MM.1S (cell line): ENCODE measurements around the gene PLAAT3.
"Not testable (repeated sequence)": the region's sequence is repeated elsewhere in the genome, so short reads cannot be mapped to it uniquely, and the experiment has no call there.

Source experiments
- DNase-seq: peaks from one replicate; pipeline ENCODE4 v3.0.0-alpha.2; 2015
- H2AFZ ChIP-seq: fragments of 300-600 bp; sonication (generic); 2 replicates; pipeline ENCODE4 v1.6.0; 2016; ENCODE audit warnings: antibody characterized with exemption, low read length
- H3F3A ChIP-seq: fragments of 300-600 bp; sonication (generic); 2 replicates; pipeline ENCODE4 v1.6.1; 2016; ENCODE audit warnings: mild to moderate bottlenecking, antibody characterized with exemption, low read length, moderate library complexity, mixed read lengths; ENCODE audit not compliant: insufficient read depth
- H3K27ac ChIP-seq: fragments of 300-600 bp; sonication (generic); 2 replicates; pipeline ENCODE4 v1.5.1; 2016; ENCODE audit warnings: mild to moderate bottlenecking, low read length
- H3K27me3 ChIP-seq: fragments of 300-600 bp; sonication (generic); replicated peaks from 2 replicates; pipeline ENCODE4 v1.6.0; 2016; ENCODE audit warnings: low read length; ENCODE audit not compliant: insufficient read depth
- H3K36me3 ChIP-seq: fragments of 300-600 bp; sonication (generic); replicated peaks from 2 replicates; pipeline ENCODE4 v1.6.1; 2016; ENCODE audit warnings: mild to moderate bottlenecking, low read length, mixed read lengths; ENCODE audit not compliant: insufficient read depth
- H3K4me1 ChIP-seq: fragments of 300-600 bp; sonication (generic); 2 replicates; pipeline ENCODE4 v1.6.1; 2016; ENCODE audit warnings: low read length, mixed read lengths
- H3K4me2 ChIP-seq: fragments of 300-600 bp; sonication (generic); 2 replicates; pipeline ENCODE4 v1.6.0; 2016; ENCODE audit warnings: low read depth, low read length
- H3K4me3 ChIP-seq: fragments of 300-600 bp; sonication (generic); 2 replicates; pipeline ENCODE4 v1.5.1; 2016; ENCODE audit warnings: low read length, mixed read lengths
- H3K79me2 ChIP-seq: fragments of 300-600 bp; sonication (generic); 2 replicates; pipeline ENCODE4 v1.6.1; 2016; ENCODE audit warnings: mixed run types, low read length, mixed read lengths
- H3K9ac ChIP-seq: fragments of 300-600 bp; sonication (generic); 2 replicates; pipeline ENCODE4 v1.6.1; 2016; ENCODE audit warnings: low read length, mixed read lengths
- H3K9me2 ChIP-seq: fragments of 300-600 bp; sonication (generic); replicated peaks from 2 replicates; pipeline ENCODE4 v1.6.1; 2016; ENCODE audit warnings: mild to moderate bottlenecking, low read length, mixed read lengths; ENCODE audit not compliant: insufficient read depth
- H3K9me3 ChIP-seq: fragments of 300-600 bp; sonication (generic); replicated peaks from 2 replicates; pipeline ENCODE4 v1.6.1; 2016; ENCODE audit warnings: mild to moderate bottlenecking, low read length, mixed read lengths; ENCODE audit not compliant: insufficient read depth
- H4K20me1 ChIP-seq: fragments of 300-600 bp; sonication (generic); 2 replicates; pipeline ENCODE4 v1.6.1; 2016; ENCODE audit warnings: mild to moderate bottlenecking, low read length, moderate library complexity, mixed read lengths; ENCODE audit not compliant: insufficient read depth
- EZH2 ChIP-seq: fragments of 300-600 bp; sonication (generic); optimal IDR thresholded peaks from 2 replicates; pipeline ENCODE3; 2017; ENCODE audit warnings: low read depth, mild to moderate bottlenecking, antibody characterized with exemption, low read length, mixed read lengths
- EZH2phosphoT487 ChIP-seq: fragments of 300-600 bp; sonication (generic); IDR thresholded peaks from 2 replicates; pipeline ENCODE4 v1.6.1; 2018; ENCODE audit warnings: antibody characterized with exemption, low read length
- TF ChIP-seq, protein P1 (sequence below): fragments of 300-600 bp; sonication (generic); IDR thresholded peaks from 2 replicates; pipeline ENCODE4 v1.5.1; 2016; ENCODE audit warnings: antibody characterized with exemption, low read length, mixed read lengths

Gene PLAAT3

DNA sequence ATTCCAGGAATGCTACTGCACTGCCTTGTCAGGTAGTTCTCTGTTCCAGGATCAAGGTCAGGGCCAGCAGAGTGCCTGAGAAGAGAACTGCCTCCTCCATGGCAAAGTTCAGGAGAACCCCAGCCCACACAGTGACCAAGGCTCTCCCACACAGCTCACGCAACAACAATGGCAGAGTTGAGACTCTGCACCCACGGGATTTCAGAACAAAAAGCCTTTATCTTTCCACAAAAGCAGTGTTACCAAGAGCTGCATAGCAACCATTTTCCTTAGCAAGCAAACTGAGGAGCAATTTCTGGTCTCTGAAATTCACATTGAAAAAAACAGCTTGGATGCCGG is 11.1 kb downstream of the PLAAT3 start:
- no peak for TF ChIP-seq EZH2
- TF ChIP-seq EZH2phosphoT487 = no peak
- TF ChIP-seq, protein P1, sequence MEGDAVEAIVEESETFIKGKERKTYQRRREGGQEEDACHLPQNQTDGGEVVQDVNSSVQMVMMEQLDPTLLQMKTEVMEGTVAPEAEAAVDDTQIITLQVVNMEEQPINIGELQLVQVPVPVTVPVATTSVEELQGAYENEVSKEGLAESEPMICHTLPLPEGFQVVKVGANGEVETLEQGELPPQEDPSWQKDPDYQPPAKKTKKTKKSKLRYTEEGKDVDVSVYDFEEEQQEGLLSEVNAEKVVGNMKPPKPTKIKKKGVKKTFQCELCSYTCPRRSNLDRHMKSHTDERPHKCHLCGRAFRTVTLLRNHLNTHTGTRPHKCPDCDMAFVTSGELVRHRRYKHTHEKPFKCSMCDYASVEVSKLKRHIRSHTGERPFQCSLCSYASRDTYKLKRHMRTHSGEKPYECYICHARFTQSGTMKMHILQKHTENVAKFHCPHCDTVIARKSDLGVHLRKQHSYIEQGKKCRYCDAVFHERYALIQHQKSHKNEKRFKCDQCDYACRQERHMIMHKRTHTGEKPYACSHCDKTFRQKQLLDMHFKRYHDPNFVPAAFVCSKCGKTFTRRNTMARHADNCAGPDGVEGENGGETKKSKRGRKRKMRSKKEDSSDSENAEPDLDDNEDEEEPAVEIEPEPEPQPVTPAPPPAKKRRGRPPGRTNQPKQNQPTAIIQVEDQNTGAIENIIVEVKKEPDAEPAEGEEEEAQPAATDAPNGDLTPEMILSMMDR = no peak
- no peaks in the 10 kb centered on the region for H3K79me2 ChIP-seq

DNA sequence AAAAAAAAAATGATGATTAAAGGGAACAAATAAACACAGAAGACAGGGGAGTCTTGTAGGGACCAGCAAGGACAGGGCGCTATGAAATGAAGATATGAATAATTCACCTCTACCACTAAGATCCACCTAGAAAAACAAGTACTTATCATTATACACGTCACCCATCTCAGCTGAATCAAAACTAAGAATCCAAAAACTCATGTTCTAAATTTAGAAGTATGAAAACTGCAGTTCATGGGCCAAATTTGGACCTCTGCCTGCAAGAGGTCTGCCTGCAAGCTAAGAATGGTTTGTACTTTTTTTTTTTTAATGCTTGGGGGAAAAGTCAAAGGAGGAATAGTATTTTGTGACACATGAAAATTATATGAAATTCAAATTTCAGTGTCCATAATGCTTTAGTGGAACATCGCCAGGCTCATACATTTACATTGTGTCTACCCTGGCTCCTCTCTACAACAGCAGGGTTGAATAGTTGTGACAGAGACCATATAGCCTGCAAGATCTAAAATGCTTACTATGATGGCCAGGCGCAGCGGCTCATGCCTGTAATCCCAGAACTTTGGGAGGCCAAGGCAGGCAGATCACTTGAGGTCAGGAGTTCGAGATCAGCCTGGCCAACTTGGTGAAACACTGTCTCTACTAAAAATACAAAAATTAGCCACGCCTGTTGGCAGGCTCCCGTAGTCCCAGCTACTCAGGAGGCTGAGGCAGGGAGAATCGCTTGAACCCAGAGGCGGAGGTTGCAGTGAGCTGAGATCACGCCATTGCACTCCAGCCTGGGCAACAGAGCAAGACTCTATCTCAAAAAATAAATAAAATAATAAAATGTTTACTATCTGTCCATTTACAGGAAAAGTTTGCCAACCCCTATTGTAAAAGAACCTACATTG is 11.7 kb downstream of the PLAAT3 start:
- H3K9ac ChIP-seq, H3K79me2 ChIP-seq, H3K4me3 ChIP-seq, H3K4me2 ChIP-seq, H3K36me3 ChIP-seq, H3K27me3 ChIP-seq, H2AFZ ChIP-seq, H3F3A ChIP-seq, H4K20me1 ChIP-seq, H3K4me1 ChIP-seq, H3K27ac ChIP-seq, H3K9me3 ChIP-seq, H3K9me2 ChIP-seq, DNase-seq: not testable (repeated sequence)

More for the DNA sequence above, 11.1 kb downstream of the PLAAT3 start:
- Histone ChIP-seq H3K9ac (no peak overlapping the region), H4K20me1 (no peaks in the 10 kb centered on the region), H3K4me2 (no peak overlapping the region), H3K9me2 (no peaks in the 10 kb centered on the region), H3K4me1 (no peaks in the 10 kb centered on the region; the same call in 1 of the 2 replicates), H3K27ac (no peak overlapping the region), H3K9me3 (no peaks in the 10 kb centered on the region), H3F3A (no peaks in the 10 kb centered on the region), H3K4me3 (no peak overlapping the region), H3K27me3 (no peaks in the 10 kb centered on the region), H2AFZ (no peak overlapping the region), H3K36me3 (no peaks in the 10 kb centered on the region)
- DNase-seq = no peak

GRCh38 chr11:63599211-63600122 is 14.8 kb downstream of the PLAAT3 start:
- no peak for DNase-seq
- TF ChIP-seq EZH2 (no peak), EZH2phosphoT487 (no peak)
- TF ChIP-seq, protein P1 = no peak
- Histone ChIP-seq H3K79me2 (no peaks in the 10 kb centered on the region), H3K9ac (no peak overlapping the region), H3K4me1 (no peaks in the 10 kb centered on the region; the same call in 1 of the 2 replicates), H3K9me3 (no peaks in the 10 kb centered on the region), H3K4me2 (no peak overlapping the region), H3K27ac (no peak overlapping the region), H3K4me3 (no peak overlapping the region), H3F3A (no peaks in the 10 kb centered on the region), H2AFZ (no peak overlapping the region), H4K20me1 (no peaks in the 10 kb centered on the region), H3K27me3 (no peaks in the 10 kb centered on the region), H3K36me3 (no peaks in the 10 kb centered on the region), H3K9me2 (no peaks in the 10 kb centered on the region)
